Posterior cingulate gyrus (tissue), 11 donors: ENCODE measurements around the gene EDDM3A.
"Not testable (repeated sequence)": the region's sequence is repeated elsewhere in the genome, so short reads cannot be mapped to it uniquely, and the experiment has no call there.

Experiments used
- DNase-seq, 10 donors: peaks; one replicate each; pipeline versions ENCODE4 v3.0.0 to v3.0.0-alpha.2; 2020 to 2021; ENCODE audit warnings: mixed read lengths in 3 of 10
- intact Hi-C: fragments of 100-400 bp; cut with DNase I; formaldehyde crosslinking; loops from one replicate; pipeline ENCODE4 v1.15.1; 2023

The EDDM3A gene

GRCh38 chr14:20732477-20732876, 13.2 kb upstream of the EDDM3A start:
- intact Hi-C loops = no loop called here

GRCh38 chr14:20732979-20733635, 12.6 kb upstream of the EDDM3A start:
- intact Hi-C loops = no loop called here
- no peak for DNase-seq

More at GRCh38 chr14:20732477-20732876, 13.2 kb upstream of the EDDM3A start:
- DNase-seq = no peak

- intact Hi-C loops = no loop called here
- DNase-seq = no peak
Observed at GRCh38 chr14:20733684-20734429, 11.8 kb upstream of the EDDM3A start.

DNA sequence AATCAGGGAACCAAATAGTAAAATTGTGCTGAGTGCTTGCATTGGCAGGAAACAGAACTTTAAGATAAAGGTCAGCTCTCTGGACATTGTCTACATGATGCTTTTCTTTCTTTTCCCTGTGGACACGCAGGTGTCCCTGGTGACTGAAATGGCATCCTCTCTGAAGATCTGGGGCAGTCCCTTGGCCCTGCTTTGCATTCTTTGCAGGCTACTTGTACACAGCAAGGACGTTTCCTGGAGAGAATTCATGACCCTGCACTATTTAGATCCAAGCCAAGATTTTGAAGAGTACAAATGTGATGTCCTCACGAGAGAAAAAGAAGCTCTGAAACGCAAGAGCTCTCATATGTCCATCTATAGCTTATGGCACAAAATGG, 11.3 kb upstream of the EDDM3A start:
- DNase-seq = no peak
- intact Hi-C loops = no loop called here

GRCh38 chr14:20738292-20738691, 7.4 kb upstream of the EDDM3A start:
- DNase-seq, intact Hi-C loops: not testable (repeated sequence)

DNA sequence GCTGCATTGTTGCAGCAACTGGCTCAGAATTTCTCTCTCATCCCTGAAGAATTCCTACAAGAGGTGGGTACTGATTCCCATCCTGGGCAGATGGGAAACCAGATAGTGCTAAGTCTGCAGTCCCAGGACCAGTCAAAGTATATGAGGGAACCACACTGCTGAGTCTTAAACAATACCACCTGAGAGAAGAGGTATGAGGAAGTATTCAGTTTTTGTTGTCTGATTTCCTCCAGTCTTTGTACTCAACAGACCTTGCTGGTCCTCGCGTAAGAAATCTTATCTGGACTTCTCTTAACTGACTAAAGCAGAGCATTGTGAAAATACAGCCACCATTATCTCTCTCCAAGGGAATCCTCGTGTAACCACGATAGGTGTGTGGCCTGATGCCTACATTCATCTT, 3.6 kb upstream of the EDDM3A start:
- DNase-seq = no peak
- intact Hi-C loops = no loop called here

DNA sequence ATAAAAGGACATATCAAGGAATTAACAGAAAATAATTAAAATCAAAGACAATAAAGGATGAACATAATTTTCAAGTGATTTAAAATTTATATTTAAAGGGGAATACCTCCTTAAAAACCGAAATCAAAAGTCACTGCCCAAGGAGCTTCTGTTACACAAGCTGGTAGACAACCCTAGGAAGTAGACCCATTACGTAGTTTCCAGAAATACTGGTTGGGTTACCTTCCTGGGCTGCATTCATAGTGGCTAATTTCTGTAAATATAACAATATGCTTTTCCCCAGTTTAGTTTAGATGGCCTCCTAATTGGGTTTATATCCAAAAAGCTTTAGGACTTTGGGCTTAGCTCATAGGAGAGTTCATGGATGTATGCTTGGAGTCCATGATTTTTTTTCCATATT, 2.1 kb upstream of the EDDM3A start:
- DNase-seq = no peak
- intact Hi-C loops = no loop called here

DNA sequence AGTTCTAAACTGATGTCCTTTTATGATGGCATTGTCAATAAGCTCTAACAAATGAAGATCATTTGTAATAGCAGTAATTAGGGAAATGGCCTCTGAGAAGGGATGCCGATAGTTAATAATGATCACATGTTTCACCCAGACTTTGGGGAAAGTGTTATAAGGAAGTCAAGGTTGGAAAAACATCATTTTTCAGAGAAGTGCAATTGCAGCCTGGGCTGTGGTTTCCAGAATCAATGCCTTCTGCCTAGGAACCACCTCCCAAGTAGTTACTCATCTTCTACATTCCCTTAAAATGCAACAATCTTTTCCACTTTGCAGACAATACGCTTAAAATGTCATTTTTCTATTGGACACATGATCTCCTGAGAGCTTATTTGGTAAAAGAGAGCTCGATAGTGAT, 879 bp downstream of the EDDM3A start:
- intact Hi-C loops = no loop called here
- no peak for DNase-seq

DNA sequence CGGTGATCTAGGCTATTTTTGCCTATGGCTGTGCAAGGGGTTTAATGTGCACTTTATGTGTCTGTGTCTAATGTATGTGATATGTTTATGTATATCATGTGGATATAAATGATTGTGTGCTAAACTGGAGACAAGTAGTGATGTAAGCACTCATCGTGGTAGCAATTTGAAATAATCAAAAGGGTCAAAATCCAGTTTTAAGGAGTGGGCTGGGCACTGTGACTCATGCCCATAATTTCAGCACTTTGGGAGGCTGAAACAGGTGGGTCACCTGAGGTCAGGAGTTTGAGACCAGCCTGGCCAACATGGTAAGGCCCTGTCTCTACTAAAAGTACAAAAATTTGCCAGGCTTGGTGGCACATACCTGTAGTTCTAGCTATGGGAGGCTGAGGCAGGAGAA, 2.8 kb downstream of the EDDM3A start:
- no peak for DNase-seq
- intact Hi-C loops = no loop called here

DNA sequence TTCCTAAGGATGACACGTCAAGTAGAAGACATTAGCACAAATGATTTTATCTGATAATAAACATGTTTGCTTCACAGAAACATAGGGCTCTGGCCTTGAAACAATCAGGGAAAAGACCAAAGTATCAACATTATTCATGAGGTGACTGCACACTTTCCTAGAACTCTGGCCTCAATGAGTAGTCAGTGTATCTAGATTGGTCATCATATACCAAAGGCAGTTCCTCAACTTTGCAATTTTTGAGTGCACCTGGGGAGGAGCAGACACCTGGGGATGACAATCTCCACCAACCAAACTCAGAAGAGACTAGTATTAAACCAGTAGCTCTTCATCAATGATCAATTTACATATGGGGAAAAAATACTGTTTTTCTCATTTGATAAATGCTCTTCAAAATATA, 4.5 kb downstream of the EDDM3A start:
- no peak for DNase-seq
- intact Hi-C loops = no loop called here

- intact Hi-C loops = no loop called here
- DNase-seq = no peak
Observed at GRCh38 chr14:20751963-20752562, 6.4 kb downstream of the EDDM3A start.

DNA sequence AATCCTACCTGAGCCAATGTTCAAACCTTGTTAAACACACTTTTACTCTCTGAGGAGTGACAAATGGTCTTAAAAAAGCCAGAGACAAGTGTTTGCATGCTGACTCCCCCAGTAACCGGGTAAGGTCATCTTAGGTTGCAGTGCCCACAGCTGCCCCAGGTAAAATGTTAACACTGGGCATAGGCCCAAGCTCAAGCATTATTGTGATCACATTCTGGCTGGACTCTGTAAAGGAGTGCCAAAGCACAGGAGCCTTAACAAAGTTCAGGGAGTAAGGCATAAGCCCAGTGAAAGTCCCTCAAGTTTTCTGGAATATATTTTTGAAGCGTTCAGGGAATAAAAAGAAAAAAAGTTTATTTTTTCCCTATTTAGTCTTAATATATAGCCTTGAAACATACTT, 8.6 kb downstream of the EDDM3A start:
- DNase-seq = no peak

GRCh38 chr14:20755037-20755436, 9.3 kb downstream of the EDDM3A start:
- DNase-seq = no peak
- intact Hi-C loops = no loop called here

More for the DNA sequence above, 8.6 kb downstream of the EDDM3A start:
- intact Hi-C loops = no loop called here

DNA sequence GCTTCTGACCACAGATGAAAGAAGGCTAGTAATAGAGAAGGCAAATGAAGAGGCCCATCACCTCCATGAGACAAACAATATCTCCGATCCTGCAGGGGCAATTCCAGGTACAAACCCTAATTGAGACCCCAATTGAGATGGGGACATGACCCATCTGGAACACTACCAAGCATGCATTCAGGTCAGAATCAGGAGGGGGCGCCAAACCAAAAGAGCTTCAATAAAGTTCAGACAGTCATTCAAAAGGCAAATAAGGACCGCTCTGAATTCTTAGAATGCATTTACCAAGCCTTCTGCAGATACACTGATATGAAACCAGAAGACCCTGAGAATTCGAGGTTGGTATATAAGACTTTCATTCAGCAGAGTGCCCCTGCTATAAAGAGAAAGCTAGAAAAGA, 12.3 kb downstream of the EDDM3A start:
- intact Hi-C loops = no loop called here
- DNase-seq = peak in 3 of 10 donors; percentile 18 to 58 (median 39)

GRCh38 chr14:20759465-20759864, 13.8 kb downstream of the EDDM3A start:
- DNase-seq, intact Hi-C loops: not testable (repeated sequence)

DNA sequence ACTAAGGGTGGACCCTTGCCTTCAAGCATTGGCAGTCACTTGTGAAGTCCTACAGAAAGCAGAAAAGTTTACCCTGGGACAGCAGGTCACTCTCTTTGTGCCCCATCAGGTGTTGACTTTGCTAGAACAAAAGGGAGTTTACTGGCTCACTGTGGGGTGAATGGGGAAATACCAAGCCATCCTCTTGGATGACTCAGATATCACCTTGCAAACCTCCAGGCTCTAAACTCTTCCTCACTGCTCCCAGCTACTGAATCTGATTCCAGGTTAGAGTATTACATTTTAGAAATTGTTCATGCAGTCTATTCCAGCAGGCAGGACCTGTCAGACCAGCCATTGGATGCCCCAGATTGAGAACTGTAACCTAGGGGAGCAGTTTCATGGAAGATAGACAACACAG, 15.3 kb downstream of the EDDM3A start:
- DNase-seq = no peak

DNA sequence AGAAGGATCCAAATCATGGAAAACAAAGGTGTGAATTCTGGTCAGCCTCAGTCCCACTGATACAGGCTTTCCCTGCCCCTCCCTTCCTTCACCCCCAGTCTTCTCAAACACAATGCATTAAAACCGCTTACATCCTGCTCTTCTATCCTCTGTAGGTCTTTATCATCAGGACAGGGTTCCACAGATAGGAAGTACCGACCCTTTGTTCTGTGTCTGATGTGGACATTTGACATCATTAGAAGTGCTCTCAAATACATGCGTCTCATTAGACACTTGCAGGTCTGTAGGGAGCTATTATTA, 22.9 kb downstream of the EDDM3A start:
- DNase-seq = no peak
- intact Hi-C loops = no loop called here

More for the DNA sequence above, 15.3 kb downstream of the EDDM3A start:
- intact Hi-C loops = no loop called here

GRCh38 chr14:20769421-20769820, 23.7 kb downstream of the EDDM3A start:
- intact Hi-C loops = no loop called here
- DNase-seq = no peak

DNA sequence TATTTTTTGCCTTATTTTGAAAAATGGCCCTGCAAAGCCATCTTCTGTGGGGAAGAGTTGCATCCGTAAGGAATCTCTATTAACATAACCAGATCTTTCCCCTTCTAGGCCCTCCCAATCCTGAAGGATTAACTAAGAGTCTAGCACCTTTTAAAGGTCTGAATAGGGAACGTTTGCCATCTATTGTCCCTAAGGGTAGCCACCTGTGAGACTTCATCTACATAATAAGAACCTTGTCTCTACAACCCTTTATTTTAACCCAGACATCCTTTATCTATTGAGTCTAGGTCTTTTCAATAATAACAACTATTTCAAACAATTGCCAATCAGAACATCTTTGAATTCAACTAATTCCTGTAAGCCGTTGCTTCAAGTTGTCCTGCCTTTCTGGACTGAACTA, 27.0 kb downstream of the EDDM3A start:
- intact Hi-C loops = no loop called here
- DNase-seq = no peak

DNA sequence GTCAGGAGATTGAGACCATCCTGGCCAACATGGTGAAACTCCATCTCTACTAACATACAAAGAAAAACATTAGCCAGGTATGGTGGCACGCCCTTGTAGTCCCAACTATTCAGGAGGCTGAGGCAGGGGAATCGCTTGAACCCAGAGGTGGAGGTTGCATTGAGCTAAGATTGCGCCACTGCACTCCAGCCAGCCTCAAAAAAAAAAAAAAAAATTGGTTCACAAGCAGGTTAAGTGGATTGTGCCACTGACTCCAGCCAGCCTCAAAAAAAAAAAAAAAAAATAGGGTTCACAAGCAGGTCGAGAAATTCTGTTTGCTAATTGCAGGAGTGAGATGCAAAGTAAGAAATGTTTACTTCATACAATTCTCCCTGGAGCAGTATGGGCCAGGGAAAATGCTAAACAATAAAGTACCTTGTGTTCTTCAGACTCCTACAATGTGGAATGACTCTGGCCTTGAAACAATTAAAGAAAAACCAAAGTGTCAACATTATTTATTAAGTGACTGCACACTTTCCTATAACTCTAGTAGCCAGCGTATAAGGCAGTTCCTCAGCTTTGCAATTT, 28.7 kb downstream of the EDDM3A start:
- intact Hi-C loops = no loop called here
- DNase-seq = no peak

GRCh38 chr14:20775043-20775442, 29.4 kb downstream of the EDDM3A start:
- no peak for DNase-seq
- intact Hi-C loops = no loop called here

GRCh38 chr14:20775901-20776300, 30.2 kb downstream of the EDDM3A start:
- no peak for DNase-seq
- intact Hi-C loops = no loop called here
